HG02642 (cell line): Measurements from ENCODE around the gene OR2B6.

Experiments used
- ATAC-seq: cut with Tn5 transposase; IDR thresholded peaks from one replicate; pipeline ENCODE4 v1.9.1; 2021; ENCODE audit warnings: mild to moderate bottlenecking; ENCODE audit not compliant: unreplicated experiment, poor library complexity

OR2B6 gene

DNA sequence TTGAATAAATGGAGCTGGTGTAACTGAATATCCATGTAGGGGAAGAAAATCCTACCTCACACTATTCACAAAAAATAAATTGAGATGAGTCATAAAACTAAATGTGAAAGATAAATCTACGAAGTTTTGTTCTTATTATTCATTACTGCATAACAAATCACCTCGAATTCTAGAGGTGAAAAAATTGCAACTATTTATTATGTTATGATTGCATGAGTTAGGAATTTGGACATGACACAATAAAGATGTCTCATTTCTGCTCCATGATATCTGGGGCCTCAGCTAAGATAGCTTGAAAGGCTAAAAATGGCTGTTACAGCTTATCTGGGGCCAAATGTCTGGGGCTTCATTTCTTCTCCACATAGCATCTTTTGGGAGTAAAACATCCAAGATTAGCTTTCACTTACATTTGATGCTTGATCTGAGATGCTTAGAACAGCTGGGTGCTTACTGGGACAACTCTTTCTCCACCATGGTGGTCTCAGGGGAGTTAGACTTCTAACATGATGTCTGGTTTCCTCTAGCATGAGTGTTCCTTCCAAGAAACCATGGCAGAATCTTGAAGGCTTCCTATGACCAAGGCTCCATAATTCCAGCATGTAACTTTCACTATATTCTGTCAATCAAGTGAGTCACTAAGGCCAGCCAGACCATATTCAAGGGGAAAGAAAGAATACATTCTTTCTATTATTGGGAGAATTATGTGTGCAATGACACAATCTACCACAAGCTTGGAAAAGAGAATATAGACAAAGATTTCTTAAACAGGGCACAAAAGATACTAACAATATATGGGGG is 30.1 kb downstream of the OR2B6 start:
- ATAC-seq = no peak

DNA sequence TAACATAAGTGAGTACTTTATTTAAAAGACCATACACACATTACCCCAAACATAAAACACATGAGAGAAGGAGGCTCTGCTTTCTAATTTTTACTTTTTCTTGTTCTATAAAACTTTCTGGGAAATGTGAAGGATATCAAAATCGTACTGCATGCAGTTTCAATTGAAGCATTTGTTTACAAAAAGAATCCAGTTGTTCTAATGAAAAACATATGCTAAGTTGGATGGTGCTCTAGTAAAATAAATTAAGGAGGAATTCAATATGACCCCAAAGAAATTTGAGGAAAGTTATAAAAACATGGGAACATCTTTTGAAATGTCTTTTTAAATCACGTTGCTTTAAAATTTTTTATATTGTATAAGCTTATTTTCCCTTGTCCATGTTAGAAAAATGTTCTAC is 37.6 kb downstream of the OR2B6 start:
- no peak for ATAC-seq

DNA sequence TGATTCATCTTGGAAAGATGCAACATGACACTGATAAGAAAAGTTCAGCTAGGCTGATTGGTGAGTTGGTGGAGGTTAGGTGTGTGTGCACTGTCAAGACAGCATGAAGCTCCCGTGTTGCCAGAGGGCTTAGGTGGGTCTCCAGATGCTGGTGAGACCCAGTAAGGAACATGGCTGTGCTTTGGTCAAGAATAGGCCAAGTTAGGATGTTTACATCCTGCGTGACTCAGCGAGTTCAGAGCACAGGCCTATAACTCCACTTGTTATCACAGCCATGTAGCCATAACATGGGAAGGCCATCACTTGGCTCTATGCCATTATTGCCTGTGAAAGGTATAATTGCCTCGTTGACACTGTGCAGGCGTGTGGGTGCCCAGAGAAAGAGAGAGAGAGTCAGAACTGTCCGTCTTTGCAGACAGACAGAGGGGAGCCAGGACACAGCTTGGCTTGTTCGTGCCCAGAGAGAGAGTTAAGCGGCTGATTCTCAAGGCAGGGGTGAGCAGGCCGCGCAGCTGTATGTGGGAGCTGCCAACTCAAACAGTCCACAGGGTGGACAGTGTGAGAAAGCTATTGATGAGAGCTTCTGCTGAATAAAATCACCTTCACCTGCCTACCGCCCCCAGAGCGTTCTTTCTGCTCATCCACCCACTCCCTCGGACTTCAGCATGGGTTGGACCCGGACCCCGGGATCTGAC is 43.5 kb downstream of the OR2B6 start:
- ATAC-seq = no peak

DNA sequence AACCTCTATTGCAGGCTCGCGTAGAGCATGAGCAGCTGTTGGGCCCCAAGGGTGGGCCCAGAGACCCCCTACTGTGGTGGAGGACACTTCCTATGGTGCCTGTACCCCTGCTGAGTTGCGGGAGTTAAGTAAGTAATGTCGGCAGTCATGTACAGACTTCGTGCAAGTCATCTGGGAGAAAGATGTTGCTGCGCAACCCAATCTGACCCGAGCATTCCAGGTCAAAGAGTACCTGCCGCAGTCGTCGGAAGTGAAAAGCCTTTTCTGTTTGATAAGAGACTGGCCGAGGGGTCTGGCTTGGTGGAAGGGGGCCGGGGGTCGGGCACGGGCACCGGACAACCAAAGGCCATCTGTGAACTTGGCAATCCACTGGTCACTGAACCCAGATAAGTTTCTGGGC is 44.3 kb downstream of the OR2B6 start:
- no peak for ATAC-seq

DNA sequence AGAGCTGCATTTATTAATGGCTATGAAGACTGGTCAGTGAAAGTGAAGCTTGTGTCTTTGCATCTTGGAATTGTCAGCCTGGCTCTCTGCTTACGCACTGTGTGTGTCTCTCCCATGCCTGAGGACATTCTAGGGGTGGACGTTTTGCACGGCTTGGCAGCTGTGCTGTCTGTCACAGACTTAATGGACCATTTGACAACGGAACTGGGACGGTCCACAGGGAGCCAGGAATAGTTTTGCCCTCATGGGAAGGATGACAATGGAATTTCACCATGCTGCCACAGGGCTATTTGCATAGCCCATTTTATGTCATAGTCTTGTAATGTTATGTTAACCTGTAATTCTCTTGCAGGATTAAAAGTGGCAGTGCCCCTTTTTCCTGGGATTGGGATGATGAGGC is 44.7 kb downstream of the OR2B6 start:
- ATAC-seq = no peak

DNA sequence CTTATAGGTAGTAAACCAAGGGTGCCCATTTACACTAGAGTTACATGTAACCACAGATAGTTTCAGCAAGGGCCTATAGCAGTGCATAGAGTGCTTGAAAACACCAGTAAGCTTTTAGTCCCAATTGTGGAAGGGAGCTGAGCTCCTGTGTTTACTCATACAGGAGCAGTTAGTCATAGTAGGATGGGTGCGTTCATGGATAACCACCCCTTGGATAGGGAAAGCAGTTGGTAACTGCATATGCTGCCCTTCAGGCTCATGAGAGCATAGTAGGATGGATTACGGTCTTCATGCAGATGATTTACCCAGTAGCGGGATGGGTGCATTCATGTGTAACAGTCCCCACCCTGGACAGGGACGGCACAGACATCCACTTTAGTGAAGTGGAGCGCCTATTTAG is 45.1 kb downstream of the OR2B6 start:
- ATAC-seq = no peak

DNA sequence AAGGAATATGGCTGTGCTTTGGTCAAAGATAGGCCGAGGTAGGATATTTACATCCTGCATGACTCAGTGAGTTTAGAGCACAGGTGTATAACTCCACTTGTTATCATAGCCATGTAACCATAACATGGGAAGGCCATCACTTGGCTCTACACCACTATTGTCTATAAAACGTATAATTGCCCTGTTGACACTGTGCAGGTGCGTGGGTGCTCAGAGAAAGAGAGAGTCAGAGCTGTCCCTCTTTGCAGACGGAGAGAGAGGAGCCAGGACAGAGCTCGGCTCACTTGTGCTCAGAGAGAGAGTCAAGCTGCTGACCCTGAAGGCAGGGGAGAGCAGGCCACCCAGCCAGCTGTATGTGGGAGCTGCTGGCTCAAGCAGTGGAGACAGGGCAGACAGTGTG is 46.0 kb downstream of the OR2B6 start:
- ATAC-seq = no peak

DNA sequence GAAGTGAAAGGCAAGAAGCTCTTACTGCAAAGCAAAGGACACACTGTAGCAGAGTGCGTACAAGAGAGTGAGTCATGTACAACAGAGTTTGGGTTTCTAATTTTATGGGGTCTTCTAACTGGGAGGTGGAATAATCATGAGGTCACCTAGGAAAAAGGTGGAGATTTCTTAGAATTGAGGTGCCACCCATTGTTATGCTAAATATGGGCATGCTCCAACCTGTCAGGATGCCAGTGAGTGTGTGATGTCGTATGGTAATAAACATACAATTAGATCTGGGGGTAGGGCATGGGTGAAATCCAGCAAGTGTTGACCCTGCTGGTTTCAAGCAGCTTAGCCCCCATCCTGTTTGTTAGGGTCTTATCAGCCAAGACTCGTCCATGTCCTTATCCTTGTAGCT is 46.6 kb downstream of the OR2B6 start:
- no peak for ATAC-seq

DNA sequence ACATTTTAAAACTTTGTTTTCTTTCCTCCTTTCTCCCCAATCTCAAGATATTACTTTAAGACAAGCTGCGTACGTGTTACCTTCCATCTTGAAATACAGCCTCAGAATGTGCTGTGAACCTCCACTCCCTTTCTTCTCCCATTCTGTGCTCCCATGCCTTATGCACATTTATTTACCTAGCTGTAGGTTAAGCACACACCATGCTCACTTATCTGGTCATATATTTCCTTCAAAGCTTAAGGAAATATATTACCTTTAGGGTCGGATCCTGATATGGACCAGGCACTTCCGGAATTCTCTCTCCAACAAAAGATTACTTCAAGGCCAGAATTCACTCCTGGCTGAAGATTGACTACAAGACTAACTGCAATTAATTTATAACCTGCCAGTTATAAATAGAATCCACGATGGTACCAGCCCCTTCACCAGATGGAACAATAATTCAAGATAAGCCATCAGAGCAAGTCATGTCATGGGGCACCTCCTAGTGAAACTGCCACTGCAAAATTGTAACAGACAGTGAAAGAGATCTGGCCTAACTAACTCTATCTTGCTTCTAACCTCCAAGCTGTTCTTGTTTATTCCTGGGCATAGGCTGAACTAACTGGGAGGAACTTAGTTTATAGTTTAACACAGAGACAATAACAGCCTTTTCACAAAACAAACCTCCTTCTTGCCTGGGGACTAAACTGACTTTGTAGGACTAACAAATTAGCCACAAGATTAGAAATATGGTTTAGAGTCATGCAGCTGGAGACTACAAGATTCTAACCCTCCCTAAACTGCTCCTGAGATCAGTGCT is 47.5 kb downstream of the OR2B6 start:
- no peak for ATAC-seq

DNA sequence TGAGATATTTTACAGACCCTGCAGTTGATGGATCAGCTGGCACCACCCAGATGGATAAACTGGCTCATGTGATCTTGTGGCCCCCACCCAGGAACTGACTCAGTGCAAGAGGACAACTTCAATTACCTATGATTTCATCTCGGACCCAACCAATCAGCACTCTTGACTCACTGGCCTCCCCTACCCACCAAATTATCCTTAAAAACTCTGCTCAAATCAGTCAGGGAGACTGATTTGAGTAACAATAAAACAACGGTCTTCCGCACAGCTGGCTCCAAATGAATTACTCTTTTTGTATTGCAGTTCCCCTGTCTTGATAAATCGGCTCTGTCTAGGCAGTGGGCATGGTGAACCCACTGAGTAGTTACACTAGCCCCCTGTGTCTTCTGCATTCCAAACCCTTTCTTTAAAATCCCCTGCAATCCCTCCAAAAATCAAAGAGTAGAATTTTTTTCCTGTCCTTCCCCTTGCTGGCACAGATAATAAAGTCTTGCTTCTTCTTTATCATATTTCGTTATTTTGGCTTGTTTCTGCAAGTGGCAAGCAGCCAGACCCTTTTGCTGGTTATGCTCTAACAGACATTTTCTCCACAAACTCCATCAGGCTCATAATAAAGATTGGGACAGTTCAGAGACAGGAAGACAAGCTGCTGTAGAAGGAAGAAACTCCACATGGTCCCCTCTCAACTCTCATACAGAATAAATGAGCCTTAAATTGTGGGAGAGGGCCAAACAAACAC is 48.3 kb downstream of the OR2B6 start:
- ATAC-seq = no peak

DNA sequence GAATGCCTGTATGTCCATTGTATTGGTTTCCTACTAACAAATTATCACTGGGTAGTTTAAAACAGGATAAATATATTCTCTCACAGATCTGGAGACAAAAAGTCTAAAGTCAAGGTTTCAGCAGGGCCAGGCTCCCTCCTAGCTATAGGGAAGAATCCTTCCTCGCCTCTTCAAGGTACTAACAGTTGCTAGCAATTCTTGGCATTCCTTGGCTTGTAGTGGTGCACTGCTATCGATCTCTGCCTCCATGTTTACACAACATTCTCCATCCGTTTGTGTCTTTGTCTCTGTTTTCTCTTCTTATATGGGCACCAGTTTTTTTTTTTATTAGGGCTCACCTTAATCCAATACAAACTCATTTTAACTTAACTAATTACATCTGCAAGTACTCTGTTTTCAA is 48.9 kb downstream of the OR2B6 start:
- ATAC-seq = no peak
